ENCODE results near the gene TDRD1.

Gene TDRD1

DNA sequence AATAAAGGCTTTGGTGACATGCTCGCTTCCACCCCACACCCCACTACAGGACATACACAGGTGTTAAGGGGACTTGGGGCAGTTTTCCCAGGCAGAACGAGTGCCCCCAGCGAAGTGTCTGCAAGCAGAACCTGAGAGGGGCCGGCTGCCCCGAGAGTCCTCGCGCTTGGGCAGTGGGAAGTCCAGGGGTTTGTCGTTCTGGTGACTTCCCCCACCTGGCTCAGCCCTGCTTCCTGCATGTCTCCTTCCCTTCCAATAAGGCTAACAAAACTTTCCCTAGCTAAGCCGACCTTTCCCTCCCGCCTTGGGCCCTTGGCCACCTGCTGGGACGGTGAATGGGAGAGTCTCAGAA is 60.8 kb downstream of the TDRD1 start:
- DNase-seq = no peak

DNA sequence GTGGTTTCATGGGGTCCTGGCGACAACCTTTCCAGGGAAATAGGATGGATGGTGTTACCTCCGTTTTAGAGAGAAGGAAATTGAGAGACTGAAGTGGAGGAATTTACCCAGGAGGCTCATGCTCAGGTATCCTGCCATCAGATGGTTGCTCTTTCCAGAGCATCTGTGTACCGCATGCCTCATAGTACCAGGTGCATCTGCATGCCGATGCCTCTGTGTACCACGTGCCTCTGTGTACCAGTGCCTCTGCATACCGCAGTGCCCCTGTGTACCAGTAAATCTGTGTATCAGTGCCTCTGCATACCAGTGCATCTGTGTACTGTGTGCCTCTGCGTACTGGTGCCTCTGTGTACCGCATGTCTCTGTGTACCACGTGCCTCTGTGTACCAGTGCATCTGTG is 63.1 kb downstream of the TDRD1 start:
- no peak for DNase-seq

GRCh38 chr10:114243661-114244060 is 64.5 kb downstream of the TDRD1 start:
- no peak for DNase-seq

- DNase-seq = no peak
Observed at GRCh38 chr10:114244126-114244525, 65.0 kb downstream of the TDRD1 start.

- peak; percentile 66 for DNase-seq
Observed at GRCh38 chr10:114245121-114245791, 66.1 kb downstream of the TDRD1 start.

DNA sequence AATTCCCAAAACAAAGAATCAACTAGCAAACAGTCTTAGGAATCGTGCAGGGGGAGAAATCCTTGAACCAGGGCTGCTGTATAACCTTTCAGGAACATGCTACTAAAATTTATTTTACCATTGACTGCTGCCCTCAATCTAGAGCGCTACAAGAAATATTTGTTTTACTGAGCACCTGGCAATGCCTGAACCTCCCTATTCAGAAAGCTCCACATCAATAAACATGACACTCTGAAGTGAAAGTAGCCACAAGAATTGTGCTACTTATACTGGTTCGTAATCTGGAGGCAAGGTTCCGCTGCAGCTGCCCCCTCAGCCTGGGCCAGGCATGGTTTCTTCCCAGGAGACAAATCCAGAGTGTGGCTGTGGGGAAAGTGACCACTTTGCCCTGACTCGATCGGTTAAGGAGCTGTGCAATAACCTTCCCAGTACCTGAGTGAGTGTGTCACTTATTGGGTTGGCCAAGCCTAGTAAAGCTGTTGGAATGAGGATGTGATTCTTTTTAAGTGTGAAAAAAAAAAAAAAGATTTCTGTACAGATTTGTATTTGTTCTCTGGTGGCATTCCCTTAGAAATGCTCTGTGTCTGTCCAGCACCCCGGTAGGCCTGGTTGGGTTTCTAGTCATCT is 67.6 kb downstream of the TDRD1 start:
- DNase-seq = peak; percentile 52

DNA sequence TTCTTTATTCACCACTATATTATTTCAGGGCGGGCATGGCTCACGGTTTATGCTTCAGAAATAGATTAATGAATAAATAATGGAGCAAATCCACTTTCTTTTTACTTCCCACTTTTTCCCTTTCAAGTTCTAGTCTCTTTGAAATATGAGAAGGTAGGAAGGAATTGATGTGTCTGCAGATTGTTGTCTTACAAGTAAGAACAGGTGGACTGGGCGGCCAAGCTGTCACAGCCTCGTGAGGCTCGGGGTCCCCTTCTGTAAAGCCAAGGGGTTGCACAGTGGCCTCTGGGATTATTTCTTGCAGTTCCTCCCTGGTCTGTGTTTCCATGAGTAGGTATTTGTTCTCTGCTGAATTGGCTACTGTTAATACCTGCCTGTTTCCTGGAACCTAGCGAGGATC is 71.1 kb downstream of the TDRD1 start:
- peak; percentile 28 for DNase-seq

- no peak for DNase-seq
Observed at GRCh38 chr10:114250716-114251115, 71.6 kb downstream of the TDRD1 start.

GRCh38 chr10:114252092-114252491 is 72.9 kb downstream of the TDRD1 start:
- no peak for DNase-seq

DNA sequence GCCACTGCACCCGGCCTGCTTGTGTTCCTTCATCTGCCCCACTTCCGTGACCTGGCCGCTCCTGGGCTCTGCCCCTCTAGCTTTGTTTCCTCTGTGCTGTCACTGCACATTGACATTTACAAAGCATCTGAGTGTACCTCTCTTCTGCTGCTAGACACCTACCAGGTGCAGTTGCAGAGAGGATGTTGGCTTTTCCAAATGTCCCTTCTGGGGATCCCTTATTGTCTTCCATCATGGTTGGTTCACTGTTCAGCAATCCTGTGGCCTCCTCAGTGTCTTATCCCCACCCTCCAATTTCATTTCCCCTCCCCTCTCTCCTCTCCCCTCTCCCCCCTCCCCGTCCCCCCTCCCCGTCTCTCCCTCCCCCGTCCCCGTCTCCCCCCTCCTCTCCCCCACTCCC is 73.7 kb downstream of the TDRD1 start:
- DNase-seq = peak; percentile 56

DNA sequence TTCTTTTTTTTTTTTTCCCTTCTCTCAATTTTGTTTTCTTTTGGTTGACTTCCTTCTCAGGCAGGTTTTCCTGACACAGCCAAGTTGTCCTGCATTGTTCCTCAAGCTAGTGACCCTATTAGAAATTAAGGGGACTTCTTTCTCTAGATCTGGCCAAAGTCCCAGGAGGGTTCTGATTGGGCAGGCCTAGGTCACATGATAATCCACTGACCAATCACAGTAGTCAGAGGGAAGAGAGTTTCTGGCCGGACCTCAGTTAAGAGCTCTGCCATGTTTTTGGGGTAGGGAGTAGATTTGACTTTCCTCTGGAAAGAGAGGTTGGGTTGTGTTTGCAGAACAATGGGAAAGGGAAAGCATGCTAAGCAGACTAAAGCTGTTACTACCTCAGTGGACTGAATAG is 76.1 kb downstream of the TDRD1 start:
- DNase-seq = no peak

DNA sequence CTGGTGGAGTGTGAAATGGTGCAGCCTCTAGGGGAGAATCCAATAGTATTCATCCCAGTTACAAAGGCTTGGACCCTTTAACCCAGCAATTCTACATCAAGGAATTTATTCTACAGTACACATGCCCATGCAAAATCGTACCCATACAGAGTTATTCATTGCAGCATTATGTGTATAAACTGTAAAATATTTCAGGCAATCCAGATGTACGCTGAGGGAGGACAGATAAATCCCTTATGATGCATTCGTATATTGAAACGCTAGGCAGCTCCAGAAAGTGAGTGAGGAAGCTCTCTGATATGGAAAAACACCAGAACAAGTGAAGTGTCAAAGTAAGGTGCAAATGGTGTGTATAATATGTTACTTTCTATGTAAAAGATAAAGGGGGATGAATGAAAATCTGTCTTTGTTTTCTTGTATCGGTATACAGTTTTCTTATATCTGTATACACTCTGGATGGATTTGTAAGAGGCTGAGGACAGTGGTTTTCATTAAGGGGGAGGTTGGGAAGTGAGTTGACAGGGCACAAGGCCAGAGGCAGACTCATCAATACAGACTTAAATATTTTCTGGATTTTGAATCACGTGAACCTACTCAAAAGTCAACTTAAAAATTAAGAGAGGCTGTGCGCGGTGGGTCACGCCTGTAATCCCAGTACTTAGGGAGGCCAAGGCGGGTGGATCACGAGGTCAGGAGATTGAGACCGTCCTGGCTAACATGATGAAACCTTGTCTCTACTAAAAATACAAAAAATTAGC is 77.0 kb downstream of the TDRD1 start:
- DNase-seq = no peak

DNA sequence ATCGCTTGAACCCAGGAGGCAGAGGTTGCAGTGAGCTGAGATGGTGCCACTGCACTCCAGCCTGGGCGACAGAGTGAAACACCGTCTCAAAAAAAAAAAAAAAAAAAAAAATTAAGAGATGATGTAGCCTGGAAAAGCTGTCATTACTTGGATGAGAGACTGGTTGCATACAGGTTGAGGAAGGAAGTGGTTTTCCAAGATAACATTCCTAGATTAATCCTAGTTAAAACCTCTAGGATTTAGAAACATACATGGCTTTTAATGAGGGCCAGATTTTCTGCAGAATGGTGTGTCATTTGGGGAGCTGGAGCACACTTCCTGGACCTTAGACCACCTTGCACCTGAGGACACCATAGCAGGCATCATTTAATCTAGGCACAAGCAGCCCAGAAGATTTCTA is 77.7 kb downstream of the TDRD1 start:
- no peak for DNase-seq

- DNase-seq = no peak
Observed at GRCh38 chr10:114257498-114257897, 78.3 kb downstream of the TDRD1 start.

- DNase-seq = peak; percentile 41
Observed at GRCh38 chr10:114258274-114258840, 79.2 kb downstream of the TDRD1 start.

DNA sequence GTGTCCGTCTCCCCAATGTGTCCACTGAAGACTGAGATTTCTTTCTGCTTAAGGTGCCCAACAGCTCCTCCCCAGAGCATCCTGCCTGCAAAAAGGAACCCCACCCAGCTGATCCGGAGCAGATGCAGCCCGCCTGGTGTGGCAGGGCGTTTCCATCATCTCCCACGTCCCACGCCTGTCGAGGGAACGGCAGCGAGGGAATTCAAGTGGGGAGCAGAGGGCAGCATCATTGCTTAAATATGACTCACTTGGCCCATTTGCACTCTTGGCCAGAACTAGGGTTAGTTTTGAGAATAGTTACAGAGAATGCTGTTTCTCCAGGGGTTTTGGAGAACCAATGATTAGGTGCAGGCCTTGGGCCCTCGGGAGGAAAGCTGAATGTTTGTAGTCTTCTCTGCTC is 80.7 kb downstream of the TDRD1 start:
- DNase-seq = no peak

DNA sequence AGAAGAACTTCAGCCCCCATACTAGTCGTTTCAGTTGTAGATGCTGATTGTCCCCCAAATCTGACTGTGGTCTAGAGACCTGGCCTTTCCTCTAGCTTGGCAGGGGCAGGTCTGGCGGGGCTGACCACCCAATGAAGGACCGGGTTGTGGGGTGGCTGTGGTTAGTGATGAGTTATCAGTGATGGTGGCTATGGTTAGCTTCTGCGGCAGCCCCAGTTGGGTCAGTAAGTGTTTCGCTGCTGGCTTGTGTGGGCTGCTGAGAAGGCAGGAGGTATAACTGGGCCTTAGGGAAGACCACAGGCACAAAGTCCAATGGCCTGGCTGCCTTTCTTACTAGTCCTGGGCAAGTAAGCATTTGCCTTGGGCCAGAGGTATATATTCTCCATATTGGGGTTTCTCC is 81.2 kb downstream of the TDRD1 start:
- DNase-seq = no peak

DNA sequence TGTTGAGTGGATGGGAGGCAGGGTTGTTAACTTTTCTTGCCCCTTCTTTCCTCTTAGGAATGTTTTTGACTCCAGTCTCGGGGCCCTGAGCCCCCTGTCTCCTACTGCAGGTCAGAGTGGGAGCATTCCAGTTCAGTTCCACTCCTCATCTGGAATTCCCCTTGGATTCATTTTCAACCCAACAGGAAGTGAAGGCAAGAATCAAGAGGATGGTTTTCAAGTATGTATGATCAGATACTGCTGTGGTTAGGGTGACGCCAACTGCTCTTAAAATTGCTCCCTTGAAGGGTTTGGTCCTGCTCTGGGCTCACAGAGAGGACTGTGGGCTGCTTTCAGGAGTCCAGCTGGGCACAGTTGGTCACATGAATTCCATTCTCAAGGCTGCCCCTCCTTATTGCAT is 81.9 kb downstream of the TDRD1 start:
- DNase-seq = peak; percentile 54

GRCh38 chr10:114262496-114262895 is 83.3 kb downstream of the TDRD1 start:
- no peak for DNase-seq

GRCh38 chr10:114265392-114266053 is 86.4 kb downstream of the TDRD1 start:
- no peak for DNase-seq

DNA sequence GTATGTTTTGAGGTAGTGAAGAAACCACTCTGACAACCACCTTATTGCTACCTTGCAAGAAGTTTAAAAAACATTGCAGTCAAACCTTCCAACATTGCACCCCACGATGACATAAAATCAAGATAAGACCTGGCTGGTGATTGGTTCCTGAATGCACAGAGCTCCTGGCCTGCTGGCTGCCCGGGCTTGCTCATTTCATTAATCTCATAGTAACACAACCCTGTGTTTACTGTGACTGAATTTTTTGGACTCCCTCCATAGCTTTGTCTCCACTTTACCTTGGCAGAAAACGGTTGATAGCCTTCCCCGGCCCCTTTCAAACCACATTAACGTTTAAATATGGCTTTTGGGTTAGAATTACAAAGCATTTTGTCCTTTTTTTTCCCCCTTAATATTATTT is 87.4 kb downstream of the TDRD1 start:
- DNase-seq = no peak

- peak; percentile 52 for DNase-seq
Observed at GRCh38 chr10:114271075-114271778, 92.1 kb downstream of the TDRD1 start.

DNA sequence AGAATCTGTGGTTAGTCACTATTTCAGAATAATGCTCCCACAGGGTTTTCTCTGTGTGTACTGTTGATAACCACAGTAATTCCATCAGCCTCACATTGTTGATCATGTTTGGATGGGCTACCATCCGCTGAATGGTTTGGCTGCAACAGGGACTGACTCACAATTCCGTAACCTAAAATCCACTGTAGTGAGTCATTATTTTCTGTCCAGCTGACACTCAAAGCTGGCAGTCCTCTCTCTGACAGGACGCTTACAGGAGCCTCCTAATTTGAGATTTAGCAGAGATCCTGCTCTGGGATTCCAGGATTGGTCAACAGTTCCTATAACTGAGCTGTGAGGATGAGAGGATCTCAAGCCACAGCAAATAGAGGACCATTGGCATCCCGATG is 92.6 kb downstream of the TDRD1 start:
- DNase-seq = peak; percentile 11
